Inferior parietal cortex (tissue), 1 donor: ENCODE measurements around the gene PBX2.
"Not testable (repeated sequence)": the region's sequence is repeated elsewhere in the genome, so short reads cannot be mapped to it uniquely, and the experiment has no call there.

Source experiments
- DNase-seq: peaks from one replicate; pipeline ENCODE4 v3.0.0-alpha.2; 2016; ENCODE audit errors: extremely low spot score

Gene PBX2

GRCh38 chr6:32149932-32150870, 39.8 kb downstream of the PBX2 start:
- no peak for DNase-seq

DNA sequence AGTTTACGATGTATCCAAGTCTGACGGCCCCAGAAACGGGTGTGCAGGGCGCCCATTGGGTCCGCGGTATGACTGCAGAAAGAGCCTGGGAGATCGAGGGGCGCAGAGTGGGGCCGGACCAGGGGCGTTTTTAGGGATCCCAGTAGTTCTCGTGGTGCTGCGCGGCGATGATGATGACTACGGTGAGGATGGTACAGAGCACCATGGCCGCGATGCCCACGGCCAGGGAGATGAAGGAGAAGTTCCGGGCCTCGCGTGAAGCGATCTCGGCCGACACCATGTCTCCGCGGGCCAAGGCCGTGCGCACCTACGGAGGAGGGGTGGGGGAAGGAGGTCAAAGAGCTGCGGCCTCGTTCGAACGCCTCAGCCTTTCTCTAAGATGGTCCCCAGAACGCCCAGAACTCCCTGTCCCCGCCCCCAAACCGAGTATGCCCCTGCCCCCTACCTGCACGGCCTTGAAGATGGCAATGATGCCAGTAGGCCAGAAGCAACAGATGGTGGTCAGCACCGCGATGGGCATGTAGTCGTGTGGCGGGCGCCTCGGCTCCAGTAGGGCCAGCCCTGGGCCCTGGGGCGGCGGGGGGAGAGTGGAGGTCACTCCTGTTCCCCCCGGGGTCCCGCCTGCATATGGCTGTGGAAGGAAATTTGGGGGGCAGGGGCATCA, 40.8 kb downstream of the PBX2 start:
- DNase-seq, result no peak

GRCh38 chr6:32148289-32149091, 41.5 kb downstream of the PBX2 start:
- DNase-seq, result no peak

GRCh38 chr6:32147401-32148132, 42.4 kb downstream of the PBX2 start:
- DNase-seq, result no peak

DNA sequence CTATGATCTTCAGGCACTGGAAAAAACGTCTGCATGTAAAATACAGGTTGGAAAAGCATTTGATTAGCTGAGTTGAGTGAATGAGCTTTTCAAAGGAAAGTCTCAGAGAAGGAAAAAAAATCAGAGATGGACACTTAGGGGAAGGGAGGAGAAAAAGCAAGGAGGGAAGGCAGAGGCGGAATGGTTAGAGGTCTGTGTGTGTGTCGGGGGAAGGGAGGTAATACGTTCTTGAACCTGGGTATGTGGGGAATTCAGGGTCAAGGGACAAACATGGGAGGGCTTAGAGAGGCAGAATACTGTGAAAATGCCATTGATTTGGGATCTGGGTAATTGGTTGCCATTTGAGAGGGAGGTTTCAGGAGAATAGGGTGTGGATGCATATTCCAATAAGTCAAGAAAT, 43.3 kb downstream of the PBX2 start:
- DNase-seq, result no peak

- DNase-seq, result no peak
Observed at GRCh38 chr6:32146287-32146686, 43.7 kb downstream of the PBX2 start.

DNA sequence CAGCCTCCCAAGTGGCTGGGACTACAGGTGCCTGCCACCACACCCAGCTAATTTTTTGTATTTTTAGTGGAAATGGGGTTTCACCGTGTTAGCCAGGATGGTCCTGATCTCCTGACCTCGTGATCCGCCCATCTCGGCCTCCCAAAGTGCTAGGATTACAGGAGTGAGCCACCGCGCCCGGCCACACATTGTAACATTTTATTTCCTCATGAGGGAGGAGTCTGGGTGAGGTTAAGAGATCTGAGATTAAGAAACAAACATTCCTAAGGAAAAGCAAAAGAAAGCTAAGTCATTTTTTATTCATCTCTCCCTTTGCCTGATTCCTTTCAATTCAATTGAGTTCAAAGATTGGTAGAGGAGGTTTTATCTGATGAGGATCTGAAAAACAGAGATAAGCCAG, 45.8 kb downstream of the PBX2 start:
- not testable (repeated sequence) for DNase-seq

GRCh38 chr6:32140420-32141046, 49.5 kb downstream of the PBX2 start:
- DNase-seq, result no peak

GRCh38 chr6:32139590-32139989, 50.4 kb downstream of the PBX2 start:
- DNase-seq, result no peak

- no peak for DNase-seq
Observed at GRCh38 chr6:32137454-32137853, 52.5 kb downstream of the PBX2 start.
